ENCODE results near the gene RBBP5. TPM values are rescaled to one million over a fixed set of nuclear protein-coding genes. Genes with fewer than 3 reads are reported as not detected.

The RBBP5 gene
- total and polyA plus RNA-seq, 2 of the 4 experiments (the other 2 are of a cell fraction) = 7.3 to 37.5 TPM

DNA sequence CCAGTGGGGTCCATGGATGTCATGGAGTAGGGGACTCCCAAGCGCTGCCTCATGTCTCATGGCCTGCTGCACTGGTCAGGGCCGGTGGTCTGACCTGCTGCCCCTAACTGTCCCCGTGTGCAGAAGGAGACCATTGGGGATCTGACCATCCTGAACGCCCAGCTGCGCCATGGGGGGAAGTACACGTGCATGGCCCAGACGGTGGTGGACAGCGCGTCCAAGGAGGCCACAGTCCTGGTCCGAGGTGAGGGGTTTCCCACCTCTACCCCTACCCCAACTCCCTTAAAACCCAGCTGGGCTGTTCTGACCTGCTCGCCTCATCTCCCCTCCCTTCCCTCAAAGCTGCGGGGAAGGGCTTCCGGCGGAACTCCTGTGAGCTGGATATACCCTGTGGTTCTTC, 56.1 kb downstream of the RBBP5 start:
- no peak overlapping the region for H2AK5ac ChIP-seq (ENCODE audit: low read depth, low read length)
- H2BK20ac ChIP-seq (ENCODE audit: low read depth, low read length) = no peak overlapping the region
- no peak overlapping the region for H3K14ac ChIP-seq (replicated peaks; ENCODE audit: low read depth, low read length)
- no peak overlapping the region for H3K4me2 ChIP-seq (ENCODE audit: low read depth, low read length)
- in situ Hi-C loops (cut with MboI; ENCODE audit: low sequenced_read_pairs) = no loop called here
- H3K4me1 ChIP-seq (ENCODE audit: control insufficient read depth, insufficient read depth, low read length) = no peaks in the 10 kb centered on the region
- H3K23ac ChIP-seq (ENCODE audit: low read depth, low read length) = no peak overlapping the region
- ChIA-PET POLR2A (ENCODE audit: unreplicated experiment) (no interaction called here), CTCF (no interaction called here)
- no peak overlapping the region for H3K4ac ChIP-seq (ENCODE audit: low read depth, low read length)
- H3K9me1 ChIP-seq (ENCODE audit: insufficient read depth, low read length) = no peaks in the 10 kb centered on the region
- no peaks in the 10 kb centered on the region for H3K36me3 ChIP-seq (ENCODE audit: control insufficient read depth, insufficient read depth, low read length)
- H2AK9ac ChIP-seq (replicated peaks; ENCODE audit: low read depth, low read length, poor library complexity) = no peak overlapping the region
- H4K8ac ChIP-seq (ENCODE audit: low read depth in 2 of 2, low read length in 2 of 2) = no peak overlapping the region
- H3K27me3 ChIP-seq (ENCODE audit: control insufficient read depth, insufficient read depth, low read length) = peaks cover 10% of the 10 kb centered on the region
- no peak overlapping the region for H4K5ac ChIP-seq (ENCODE audit: low read depth, low read length)
- H2BK120ac ChIP-seq (ENCODE audit: low read depth, low read length) = no peak overlapping the region
- no peak overlapping the region for H3K9ac ChIP-seq (ENCODE audit: low read depth, low read length)
- TF ChIP-seq RFX5 (IDR thresholded peaks at IDR 0.05; ENCODE audit: low read depth, low read length) = no peak
- TF ChIP-seq FOS (IDR thresholded peaks at IDR 0.05; ENCODE audit: low read depth, low read length) = no peak
- no peak for TF ChIP-seq RAD21 (IDR thresholded peaks at IDR 0.05; ENCODE audit: low read length)
- TF ChIP-seq RCOR1 (IDR thresholded peaks at IDR 0.05; ENCODE audit: insufficient replicate concordance, low read length) = no peak
- TF ChIP-seq, protein P1, sequence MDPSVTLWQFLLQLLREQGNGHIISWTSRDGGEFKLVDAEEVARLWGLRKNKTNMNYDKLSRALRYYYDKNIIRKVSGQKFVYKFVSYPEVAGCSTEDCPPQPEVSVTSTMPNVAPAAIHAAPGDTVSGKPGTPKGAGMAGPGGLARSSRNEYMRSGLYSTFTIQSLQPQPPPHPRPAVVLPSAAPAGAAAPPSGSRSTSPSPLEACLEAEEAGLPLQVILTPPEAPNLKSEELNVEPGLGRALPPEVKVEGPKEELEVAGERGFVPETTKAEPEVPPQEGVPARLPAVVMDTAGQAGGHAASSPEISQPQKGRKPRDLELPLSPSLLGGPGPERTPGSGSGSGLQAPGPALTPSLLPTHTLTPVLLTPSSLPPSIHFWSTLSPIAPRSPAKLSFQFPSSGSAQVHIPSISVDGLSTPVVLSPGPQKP (IDR thresholded peaks at IDR 0.05; ENCODE audit: borderline replicate concordance, low read depth, low read length) = no peak
- TF ChIP-seq NFE2L2 (IDR thresholded peaks at IDR 0.05; ENCODE audit: low read depth, low read length) = no peak
- TF ChIP-seq MXI1 (IDR thresholded peaks at IDR 0.05; ENCODE audit: borderline replicate concordance, low read depth, low read length) = no peak
- no peak for TF ChIP-seq MAZ (IDR thresholded peaks at IDR 0.05; ENCODE audit: borderline replicate concordance, low read depth, low read length)
- TF ChIP-seq, protein P2, sequence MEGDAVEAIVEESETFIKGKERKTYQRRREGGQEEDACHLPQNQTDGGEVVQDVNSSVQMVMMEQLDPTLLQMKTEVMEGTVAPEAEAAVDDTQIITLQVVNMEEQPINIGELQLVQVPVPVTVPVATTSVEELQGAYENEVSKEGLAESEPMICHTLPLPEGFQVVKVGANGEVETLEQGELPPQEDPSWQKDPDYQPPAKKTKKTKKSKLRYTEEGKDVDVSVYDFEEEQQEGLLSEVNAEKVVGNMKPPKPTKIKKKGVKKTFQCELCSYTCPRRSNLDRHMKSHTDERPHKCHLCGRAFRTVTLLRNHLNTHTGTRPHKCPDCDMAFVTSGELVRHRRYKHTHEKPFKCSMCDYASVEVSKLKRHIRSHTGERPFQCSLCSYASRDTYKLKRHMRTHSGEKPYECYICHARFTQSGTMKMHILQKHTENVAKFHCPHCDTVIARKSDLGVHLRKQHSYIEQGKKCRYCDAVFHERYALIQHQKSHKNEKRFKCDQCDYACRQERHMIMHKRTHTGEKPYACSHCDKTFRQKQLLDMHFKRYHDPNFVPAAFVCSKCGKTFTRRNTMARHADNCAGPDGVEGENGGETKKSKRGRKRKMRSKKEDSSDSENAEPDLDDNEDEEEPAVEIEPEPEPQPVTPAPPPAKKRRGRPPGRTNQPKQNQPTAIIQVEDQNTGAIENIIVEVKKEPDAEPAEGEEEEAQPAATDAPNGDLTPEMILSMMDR (conservative IDR thresholded peaks at IDR 0.05; ENCODE audit: low read depth, low read length) = no peak
- TF ChIP-seq, protein P3, sequence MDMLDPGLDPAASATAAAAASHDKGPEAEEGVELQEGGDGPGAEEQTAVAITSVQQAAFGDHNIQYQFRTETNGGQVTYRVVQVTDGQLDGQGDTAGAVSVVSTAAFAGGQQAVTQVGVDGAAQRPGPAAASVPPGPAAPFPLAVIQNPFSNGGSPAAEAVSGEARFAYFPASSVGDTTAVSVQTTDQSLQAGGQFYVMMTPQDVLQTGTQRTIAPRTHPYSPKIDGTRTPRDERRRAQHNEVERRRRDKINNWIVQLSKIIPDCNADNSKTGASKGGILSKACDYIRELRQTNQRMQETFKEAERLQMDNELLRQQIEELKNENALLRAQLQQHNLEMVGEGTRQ (IDR thresholded peaks at IDR 0.05; ENCODE audit: low read depth, low read length) = no peak
- TF ChIP-seq CHD1 (IDR thresholded peaks at IDR 0.05; ENCODE audit: low read depth, low read length) = no peak
- no peak for TF ChIP-seq CEBPB (IDR thresholded peaks at IDR 0.05; ENCODE audit: low read depth, low read length)
- TF ChIP-seq BHLHE40 (IDR thresholded peaks at IDR 0.05; ENCODE audit: low read depth, low read length) = no peak
- no peak for TF ChIP-seq POLR2A (IDR thresholded peaks at IDR 0.05; ENCODE audit: low read depth, low read length)
- no peak for TF ChIP-seq SMC3 (IDR thresholded peaks at IDR 0.05; ENCODE audit: low read depth, low read length)
- no peak for TF ChIP-seq MAFK (IDR thresholded peaks at IDR 0.05; ENCODE audit: low read depth, low read length)
- H4K20me1 ChIP-seq (ENCODE audit: insufficient read depth, low read length) = no peaks in the 10 kb centered on the region
- no peak overlapping the region for H4K91ac ChIP-seq (ENCODE audit: insufficient read depth, low read depth, low read length)
- dilution Hi-C loops (cut with HindIII; ENCODE audit: low sequenced_read_pairs, unreplicated experiment) = no loop called here
- WGBS, 2 experiments (ENCODE audit: extremely low coverage in 2 of 2, insufficient read length in 1 of 2) = 79% methylated on average over 12 of the region's 14 CpGs; no CpG with 5 or more reads in 1 of the 2 experiments
- no peaks in the 10 kb centered on the region for H3K79me1 ChIP-seq (ENCODE audit: low read depth in 1 of 2, low read length in 2 of 2)
- H3K27ac ChIP-seq (ENCODE audit: insufficient read depth, low read length) = no peak overlapping the region
- ATAC-seq (ENCODE audit: low read depth) (no peak), DNase-seq (no peak)
- H2BK5ac ChIP-seq (ENCODE audit: low read depth, low read length, poor library complexity, severe bottlenecking) = no peak overlapping the region
- H3K4me3 ChIP-seq (ENCODE audit: insufficient read depth, low read depth, low read length) = no peak overlapping the region
- H2BK15ac ChIP-seq (ENCODE audit: low read depth, low read length) = no peak overlapping the region
- intact Hi-C loops (cut with micrococcal nuclease) = no loop called here
- no TSS peak for BruUV-seq (replicated peaks)
- no peak overlapping the region for H3K18ac ChIP-seq (ENCODE audit: low read depth, low read length)
- no peak overlapping the region for H3K56ac ChIP-seq (ENCODE audit: extremely low read depth, insufficient read depth, low read length)
- H2AFZ ChIP-seq (replicated peaks; ENCODE audit: low read length, poor library complexity) = no peak overlapping the region
- H3K9me3 ChIP-seq (ENCODE audit: control insufficient read depth, insufficient read depth, low read length) = no peaks in the 10 kb centered on the region

Measured in IMR-90 (cell line).